Posterior vena cava (tissue), 2 donors: ENCODE measurements around the gene CDK6. TPM values are rescaled to one million over a fixed set of nuclear protein-coding genes. Genes with fewer than 3 reads are reported as not detected.

ENCODE experiments used
- DNase-seq: peaks from one replicate; pipeline ENCODE4 v3.0.0-alpha.2; 2020; ENCODE audit warnings: low spot score
- intact Hi-C, 2 donors: fragments of 100-400 bp; cut with DNase I; formaldehyde crosslinking; loops; one replicate each; pipeline versions ENCODE4 v1.14.1 to v1.14.2; 2022 to 2023
- total RNA-seq, 2 donors: library from RNA; stranded (reverse); fragmentation: NEBNext Ultra II Directional; extraction: Animal tissue kit (Norgen Biotek cat#: 25700); gene quantifications; one replicate each; pipeline ENCODE4 v1.2.1, GENCODE V29; 2021
- donor health status: DM: yes; HTN: yes; CAD: no.
- donor health status: DM: yes; HTN: yes; CAD: no.

The CDK6 gene
- total RNA-seq, 2 donors from 2014 or later, result 19.1 to 24.9 TPM

GRCh38 chr7:92802406-92802805, 34.0 kb downstream of the CDK6 start:
- no peak for DNase-seq
- intact Hi-C loops, result no loop called here

- no peak for DNase-seq
- intact Hi-C loops, result no loop called here
Observed at GRCh38 chr7:92799446-92800211, 36.7 kb downstream of the CDK6 start.

- intact Hi-C loops, result no loop called here
- no peak for DNase-seq
Observed at GRCh38 chr7:92798517-92799249, 37.7 kb downstream of the CDK6 start.

GRCh38 chr7:92797693-92798092, 38.7 kb downstream of the CDK6 start:
- intact Hi-C loops, result no loop called here
- no peak for DNase-seq

- DNase-seq, result no peak
- intact Hi-C loops, result no loop called here
Observed at GRCh38 chr7:92797284-92797683, 39.1 kb downstream of the CDK6 start.

- DNase-seq, result no peak
- intact Hi-C loops, result no loop called here
Observed at GRCh38 chr7:92794831-92795230, 41.5 kb downstream of the CDK6 start.

GRCh38 chr7:92794391-92794790, 42.0 kb downstream of the CDK6 start:
- no peak for DNase-seq
- intact Hi-C loops, result no loop called here

GRCh38 chr7:92793656-92794205, 42.6 kb downstream of the CDK6 start:
- DNase-seq, result no peak
- intact Hi-C loops, result no loop called here

GRCh38 chr7:92790992-92791391, 45.4 kb downstream of the CDK6 start:
- intact Hi-C loops, result no loop called here
- DNase-seq, result no peak

GRCh38 chr7:92788559-92789183, 47.7 kb downstream of the CDK6 start:
- DNase-seq, result no peak
- intact Hi-C loops, result no loop called here

GRCh38 chr7:92785923-92786322, 50.5 kb downstream of the CDK6 start:
- no peak for DNase-seq
- intact Hi-C loops, result no loop called here

GRCh38 chr7:92784935-92785334, 51.4 kb downstream of the CDK6 start:
- intact Hi-C loops, result no loop called here
- DNase-seq, result no peak

- intact Hi-C loops, result no loop called here
- DNase-seq, result no peak
Observed at GRCh38 chr7:92783260-92784201, 52.8 kb downstream of the CDK6 start.

GRCh38 chr7:92782855-92783254, 53.5 kb downstream of the CDK6 start:
- DNase-seq, result no peak
- intact Hi-C loops, result no loop called here

GRCh38 chr7:92782236-92782635, 54.1 kb downstream of the CDK6 start:
- DNase-seq, result no peak
- intact Hi-C loops, result no loop called here

GRCh38 chr7:92781117-92781720, 55.2 kb downstream of the CDK6 start:
- no peak for DNase-seq
- intact Hi-C loops, result no loop called here

GRCh38 chr7:92778972-92779371, 57.4 kb downstream of the CDK6 start:
- DNase-seq, result no peak
- intact Hi-C loops, result no loop called here

GRCh38 chr7:92777993-92778392, 58.4 kb downstream of the CDK6 start:
- no peak for DNase-seq
- intact Hi-C loops, result no loop called here

- intact Hi-C loops, result no loop called here
- DNase-seq, result no peak
Observed at GRCh38 chr7:92773808-92774207, 62.6 kb downstream of the CDK6 start.
